Measurements from ENCODE around the gene ARMH3. TPM values are rescaled to one million over a fixed set of nuclear protein-coding genes. Genes with fewer than 3 reads are reported as not detected.

ARMH3 gene
- polyA plus RNA-seq (2013, experiment 1 of 2) = 11.8 TPM
- polyA plus RNA-seq (2013, experiment 2 of 2) = 10.6 TPM

- 1 to 2% methylated on average over 59 to 69 of the region's 79 CpGs for WGBS, 2 experiments (ENCODE audit: insufficient coverage in 2 of 2)
Measured at GRCh38 chr10:102055647-102056419, at the start of gene ARMH3. TSS of gene ARMH3 (minus strand) at chr10:102056173. CDS start at chr10:102040114, 16,059 bp downstream.

GRCh38 chr10:102102421-102102820 lies 46.4 kb upstream of the ARMH3 start:
- WGBS, 2 experiments (ENCODE audit: insufficient coverage in 2 of 2) = 100% methylated on average over 1 of the region's 1 CpG
- Histone ChIP-seq H3K36me3 (ENCODE audit: control insufficient read depth, insufficient read depth, low read length) (peaks cover 66% of the 10 kb centered on the region), H3K27ac (ENCODE audit: low read depth, low read length, severe bottlenecking) (no peak overlapping the region), H3K4me3 (ENCODE audit: extremely low read depth, insufficient read depth, low read length, poor library complexity, severe bottlenecking) (no peak overlapping the region), H3K4me1 (ENCODE audit: control insufficient read depth, insufficient read depth, low read length, poor library complexity, severe bottlenecking) (no peaks in the 10 kb centered on the region), H3K9me3 (ENCODE audit: control insufficient read depth, low read length) (no peaks in the 10 kb centered on the region)

More at GRCh38 chr10:102055647-102056419, at the start of gene ARMH3:
- Histone ChIP-seq H3K4me3 (ENCODE audit: extremely low read depth, insufficient read depth, low read length, poor library complexity, severe bottlenecking) (peak within 1 kb of the TSS; percentile 89), H3K27ac (ENCODE audit: low read depth, low read length, severe bottlenecking) (peak within 1 kb of the TSS; percentile 67), H3K4me1 (ENCODE audit: control insufficient read depth, insufficient read depth, low read length, poor library complexity, severe bottlenecking) (peaks cover 6% of the 10 kb centered on the region), H3K9me3 (ENCODE audit: control insufficient read depth, low read length) (no peaks in the 10 kb centered on the region), H3K36me3 (ENCODE audit: control insufficient read depth, insufficient read depth, low read length) (no peaks in the 10 kb centered on the region)

- 100% methylated on average over 1 of the region's 5 CpGs for WGBS, 2 experiments (ENCODE audit: insufficient coverage in 2 of 2)
- H3K27ac ChIP-seq (ENCODE audit: low read depth, low read length, severe bottlenecking) = no peak overlapping the region
Measured at GRCh38 chr10:102101152-102101551, 45.2 kb upstream of the ARMH3 start.

GRCh38 chr10:102096449-102096848 lies 40.5 kb upstream of the ARMH3 start:
- Histone ChIP-seq H3K4me1 (ENCODE audit: control insufficient read depth, insufficient read depth, low read length, poor library complexity, severe bottlenecking) (no peaks in the 10 kb centered on the region), H3K9me3 (ENCODE audit: control insufficient read depth, low read length) (no peaks in the 10 kb centered on the region), H3K27ac (ENCODE audit: low read depth, low read length, severe bottlenecking) (no peak overlapping the region), H3K36me3 (ENCODE audit: control insufficient read depth, insufficient read depth, low read length) (peaks cover 48% of the 10 kb centered on the region), H3K4me3 (ENCODE audit: extremely low read depth, insufficient read depth, low read length, poor library complexity, severe bottlenecking) (no peak overlapping the region)
- WGBS, 2 experiments (ENCODE audit: insufficient coverage in 2 of 2) = 93 to 97% methylated on average over 6 to 7 of the region's 7 CpGs

More at GRCh38 chr10:102101152-102101551, 45.2 kb upstream of the ARMH3 start:
- Histone ChIP-seq H3K36me3 (ENCODE audit: control insufficient read depth, insufficient read depth, low read length) (peaks cover 59% of the 10 kb centered on the region), H3K4me1 (ENCODE audit: control insufficient read depth, insufficient read depth, low read length, poor library complexity, severe bottlenecking) (no peaks in the 10 kb centered on the region), H3K9me3 (ENCODE audit: control insufficient read depth, low read length) (no peaks in the 10 kb centered on the region), H3K4me3 (ENCODE audit: extremely low read depth, insufficient read depth, low read length, poor library complexity, severe bottlenecking) (no peak overlapping the region)

GRCh38 chr10:102090772-102091171 lies 34.8 kb upstream of the ARMH3 start:
- Histone ChIP-seq H3K27ac (ENCODE audit: low read depth, low read length, severe bottlenecking) (no peak overlapping the region), H3K4me3 (ENCODE audit: extremely low read depth, insufficient read depth, low read length, poor library complexity, severe bottlenecking) (no peak overlapping the region), H3K9me3 (ENCODE audit: control insufficient read depth, low read length) (no peaks in the 10 kb centered on the region), H3K36me3 (ENCODE audit: control insufficient read depth, insufficient read depth, low read length) (peaks cover 34% of the 10 kb centered on the region), H3K4me1 (ENCODE audit: control insufficient read depth, insufficient read depth, low read length, poor library complexity, severe bottlenecking) (no peaks in the 10 kb centered on the region)
- WGBS, 2 experiments (ENCODE audit: insufficient coverage in 2 of 2) = 100% methylated on average over 2 of the region's 2 CpGs; no CpG with 5 or more reads in 1 of the 2 experiments

GRCh38 chr10:102086196-102086595 lies 30.2 kb upstream of the ARMH3 start:
- Histone ChIP-seq H3K9me3 (ENCODE audit: control insufficient read depth, low read length) (no peaks in the 10 kb centered on the region), H3K4me3 (ENCODE audit: extremely low read depth, insufficient read depth, low read length, poor library complexity, severe bottlenecking) (no peak overlapping the region), H3K27ac (ENCODE audit: low read depth, low read length, severe bottlenecking) (no peak overlapping the region), H3K4me1 (ENCODE audit: control insufficient read depth, insufficient read depth, low read length, poor library complexity, severe bottlenecking) (no peaks in the 10 kb centered on the region), H3K36me3 (ENCODE audit: control insufficient read depth, insufficient read depth, low read length) (peaks cover 20% of the 10 kb centered on the region)
- WGBS, 2 experiments (ENCODE audit: insufficient coverage in 2 of 2) = 70 to 100% methylated on average over 2 to 6 of the region's 8 CpGs

GRCh38 chr10:102085336-102085735 lies 29.4 kb upstream of the ARMH3 start:
- Histone ChIP-seq H3K4me3 (ENCODE audit: extremely low read depth, insufficient read depth, low read length, poor library complexity, severe bottlenecking) (no peak overlapping the region), H3K4me1 (ENCODE audit: control insufficient read depth, insufficient read depth, low read length, poor library complexity, severe bottlenecking) (no peaks in the 10 kb centered on the region), H3K27ac (ENCODE audit: low read depth, low read length, severe bottlenecking) (no peak overlapping the region), H3K9me3 (ENCODE audit: control insufficient read depth, low read length) (no peaks in the 10 kb centered on the region), H3K36me3 (ENCODE audit: control insufficient read depth, insufficient read depth, low read length) (peaks cover 19% of the 10 kb centered on the region)
- 85 to 94% methylated on average over 2 to 3 of the region's 3 CpGs for WGBS, 2 experiments (ENCODE audit: insufficient coverage in 2 of 2)

- H3K27ac ChIP-seq (ENCODE audit: low read depth, low read length, severe bottlenecking) = no peak overlapping the region
- 80% methylated on average over 1 of the region's 3 CpGs; no CpG with 5 or more reads in 1 of the 2 experiments for WGBS, 2 experiments (ENCODE audit: insufficient coverage in 2 of 2)
- peaks cover 12% of the 10 kb centered on the region for H3K36me3 ChIP-seq (ENCODE audit: control insufficient read depth, insufficient read depth, low read length)
- H3K4me3 ChIP-seq (ENCODE audit: extremely low read depth, insufficient read depth, low read length, poor library complexity, severe bottlenecking) = no peak overlapping the region
- H3K4me1 ChIP-seq (ENCODE audit: control insufficient read depth, insufficient read depth, low read length, poor library complexity, severe bottlenecking) = no peaks in the 10 kb centered on the region
- H3K9me3 ChIP-seq (ENCODE audit: control insufficient read depth, low read length) = no peaks in the 10 kb centered on the region
Measured at GRCh38 chr10:102083541-102083940, 27.6 kb upstream of the ARMH3 start.

GRCh38 chr10:102072673-102073527 lies 16.9 kb upstream of the ARMH3 start:
- peaks cover 19% of the 10 kb centered on the region for H3K36me3 ChIP-seq (ENCODE audit: control insufficient read depth, insufficient read depth, low read length)
- no peaks in the 10 kb centered on the region for H3K4me1 ChIP-seq (ENCODE audit: control insufficient read depth, insufficient read depth, low read length, poor library complexity, severe bottlenecking)
- no peak overlapping the region for H3K27ac ChIP-seq (ENCODE audit: low read depth, low read length, severe bottlenecking)
- no peaks in the 10 kb centered on the region for H3K9me3 ChIP-seq (ENCODE audit: control insufficient read depth, low read length)
- no peak overlapping the region for H3K4me3 ChIP-seq (ENCODE audit: extremely low read depth, insufficient read depth, low read length, poor library complexity, severe bottlenecking)
- WGBS, 2 experiments (ENCODE audit: insufficient coverage in 2 of 2) = 64 to 70% methylated on average over 2 of the region's 4 CpGs

- peaks cover 9% of the 10 kb centered on the region for H3K4me1 ChIP-seq (ENCODE audit: control insufficient read depth, insufficient read depth, low read length, poor library complexity, severe bottlenecking)
- no peaks in the 10 kb centered on the region for H3K9me3 ChIP-seq (ENCODE audit: control insufficient read depth, low read length)
- H3K36me3 ChIP-seq (ENCODE audit: control insufficient read depth, insufficient read depth, low read length) = peaks cover 33% of the 10 kb centered on the region
- no peak overlapping the region for H3K4me3 ChIP-seq (ENCODE audit: extremely low read depth, insufficient read depth, low read length, poor library complexity, severe bottlenecking)
- H3K27ac ChIP-seq (ENCODE audit: low read depth, low read length, severe bottlenecking) = no peak overlapping the region
Measured at GRCh38 chr10:102069071-102069470, 13.1 kb upstream of the ARMH3 start.

Data from mesodermal cell (in vitro differentiated cells).